Fibroblast of lung (primary cell): ENCODE results near the gene DEFB126. TPM values are rescaled to one million over a fixed set of nuclear protein-coding genes. Genes with fewer than 3 reads are reported as not detected.

Source experiments
- DNase-seq, 2 donors: peaks; one replicate each; pipeline versions ENCODE4 v3.0.0 to v3.0.0-alpha.2; 2010; ENCODE audit warnings: low read depth in 2 of 2
- H2AFZ ChIP-seq: 2 replicates; pipeline ENCODE4 v1.5.1; 2012; ENCODE audit warnings: low read length, control low read depth, inconsistent platforms
- H3K27ac ChIP-seq: 2 replicates; pipeline ENCODE4 v1.5.1; 2011; ENCODE audit warnings: low read length, control low read depth; ENCODE audit not compliant: insufficient read depth
- H3K27me3 ChIP-seq: 2 replicates; pipeline ENCODE4 v1.5.1; 2011; ENCODE audit warnings: mild to moderate bottlenecking, low read length; ENCODE audit not compliant: control insufficient read depth, insufficient read depth
- H3K36me3 ChIP-seq: 2 replicates; pipeline ENCODE4 v1.5.1; 2011; ENCODE audit warnings: low read length; ENCODE audit not compliant: control insufficient read depth, insufficient read depth
- H3K4me1 ChIP-seq: 2 replicates; pipeline ENCODE4 v1.5.1; 2011; ENCODE audit warnings: low read length; ENCODE audit not compliant: control insufficient read depth, insufficient read depth; ENCODE audit errors: extremely low read depth
- H3K4me2 ChIP-seq: 2 replicates; pipeline ENCODE4 v1.5.1; 2011; ENCODE audit warnings: low read length, control low read depth; ENCODE audit not compliant: insufficient read depth; ENCODE audit errors: extremely low read depth
- H3K4me3 ChIP-seq, 4 experiments: fragments of 200-600 bp in 1 of 4; sonication (generic) in 1 of 4; replicated peaks in 1 of 4; 2 replicates each; pipeline ENCODE4 v1.5.1; 2011 to 2016; ENCODE audit warnings: low read length in 4 of 4, low read depth in 3 of 4, mild to moderate bottlenecking in 3 of 4, control low read depth in 2 of 4, inconsistent platforms in 1 of 4, mixed read lengths in 1 of 4; ENCODE audit not compliant: insufficient read depth in 1 of 4; ENCODE audit errors: control extremely low read depth in 1 of 4
- H3K79me2 ChIP-seq: 2 replicates; pipeline ENCODE4 v1.5.1; 2012; ENCODE audit warnings: mild to moderate bottlenecking, low read length, inconsistent platforms; ENCODE audit not compliant: control insufficient read depth, insufficient read depth
- H3K9ac ChIP-seq: 2 replicates; pipeline ENCODE4 v1.5.1; 2011; ENCODE audit warnings: mild to moderate bottlenecking, low read length, control low read depth; ENCODE audit not compliant: insufficient read depth
- H3K9me3 ChIP-seq: 2 replicates; pipeline ENCODE4 v1.5.1; 2012; ENCODE audit warnings: low read depth, low read length; ENCODE audit not compliant: control insufficient read depth, insufficient read depth
- H4K20me1 ChIP-seq: 2 replicates; pipeline ENCODE4 v1.5.1; 2011; ENCODE audit warnings: low read length; ENCODE audit not compliant: control insufficient read depth, insufficient read depth; ENCODE audit errors: extremely low read depth
- EZH2 ChIP-seq: IDR thresholded peaks from 2 replicates; pipeline ENCODE4 v1.5.1; 2012; ENCODE audit warnings: low read length, control low read depth, mild to moderate bottlenecking; ENCODE audit errors: missing control alignments
- polyA plus RNA-seq, 2 donors: library from polyadenylated mRNA; depleted of rRNA in 1 of 2; stranded (reverse) in 1 of 2; unstranded in 1 of 2; fragments of >200 nt; gene quantifications; 2 replicates each; pipeline ENCODE4 v1.2.1, GENCODE V29; 2011 to 2012; ENCODE audit warnings: missing spikeins in 1 of 2
- total RNA-seq: library from RNA; depleted of rRNA; stranded (reverse); fragments of >200 nt; gene quantifications from 2 replicates; pipeline ENCODE4 v1.2.1, GENCODE V29; 2014
- TF ChIP-seq, protein P1 (sequence below), 2 donors: IDR thresholded peaks in 1 of 2; conservative IDR thresholded peaks in 1 of 2; 1 replicate in 1 of 2; 2 replicates in 1 of 2; pipeline ENCODE4 v1.5.1; 2011 to 2012; ENCODE audit warnings: low read length in 2 of 2, control low read depth in 1 of 2, inconsistent platforms in 1 of 2, low read depth in 1 of 2, mild to moderate bottlenecking in 1 of 2

DEFB126 gene
- total and polyA plus RNA-seq, 2 donors (not counting 1 experiment from before 2014, with no cell fraction given): not detected

- no peak for DNase-seq
- no peak overlapping the region for H3K9ac ChIP-seq
These were observed 45.3 kb downstream of the DEFB126 start for GRCh38 chr20:187733-188132.

GRCh38 chr20:189611-190010, 47.2 kb downstream of the DEFB126 start, which contains the start of gene DEFB128:
Gene DEFB128, minus strand, starts transcription at chr20:189711. Its CDS starts 88 bp downstream, at chr20:189623.
- H3K79me2 ChIP-seq: no peaks in the 10 kb centered on the region
- DNase-seq: no peak
- H3K27me3 ChIP-seq: no peaks in the 10 kb centered on the region
- no peak within 1 kb of the TSS for H3K4me3 ChIP-seq
- no peak within 1 kb of the TSS for H3K4me2 ChIP-seq
- H2AFZ ChIP-seq: no peak within 1 kb of the TSS
- TF ChIP-seq, protein P1, sequence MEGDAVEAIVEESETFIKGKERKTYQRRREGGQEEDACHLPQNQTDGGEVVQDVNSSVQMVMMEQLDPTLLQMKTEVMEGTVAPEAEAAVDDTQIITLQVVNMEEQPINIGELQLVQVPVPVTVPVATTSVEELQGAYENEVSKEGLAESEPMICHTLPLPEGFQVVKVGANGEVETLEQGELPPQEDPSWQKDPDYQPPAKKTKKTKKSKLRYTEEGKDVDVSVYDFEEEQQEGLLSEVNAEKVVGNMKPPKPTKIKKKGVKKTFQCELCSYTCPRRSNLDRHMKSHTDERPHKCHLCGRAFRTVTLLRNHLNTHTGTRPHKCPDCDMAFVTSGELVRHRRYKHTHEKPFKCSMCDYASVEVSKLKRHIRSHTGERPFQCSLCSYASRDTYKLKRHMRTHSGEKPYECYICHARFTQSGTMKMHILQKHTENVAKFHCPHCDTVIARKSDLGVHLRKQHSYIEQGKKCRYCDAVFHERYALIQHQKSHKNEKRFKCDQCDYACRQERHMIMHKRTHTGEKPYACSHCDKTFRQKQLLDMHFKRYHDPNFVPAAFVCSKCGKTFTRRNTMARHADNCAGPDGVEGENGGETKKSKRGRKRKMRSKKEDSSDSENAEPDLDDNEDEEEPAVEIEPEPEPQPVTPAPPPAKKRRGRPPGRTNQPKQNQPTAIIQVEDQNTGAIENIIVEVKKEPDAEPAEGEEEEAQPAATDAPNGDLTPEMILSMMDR (conservative IDR thresholded peaks at IDR 0.05 in 1 of 2, IDR thresholded peaks at IDR 0.05 in 1 of 2; ENCODE audit: low read depth in 1 of 2, low read length in 2 of 2): no peak
- TF ChIP-seq EZH2: no peak
- H3K9ac ChIP-seq: no peak within 1 kb of the TSS
- H3K27ac ChIP-seq: no peak within 1 kb of the TSS
- no peaks in the 10 kb centered on the region for H4K20me1 ChIP-seq
- H3K9me3 ChIP-seq: no peaks in the 10 kb centered on the region
- H3K4me1 ChIP-seq: no peaks in the 10 kb centered on the region
- H3K36me3 ChIP-seq: no peaks in the 10 kb centered on the region

More at GRCh38 chr20:187733-188132, 45.3 kb downstream of the DEFB126 start:
- Histone ChIP-seq H3K9me3 (no peaks in the 10 kb centered on the region), H3K79me2 (no peaks in the 10 kb centered on the region), H4K20me1 (no peaks in the 10 kb centered on the region), H2AFZ (no peak overlapping the region), H3K4me3 (no peak overlapping the region), H3K4me2 (no peak overlapping the region), H3K36me3 (no peaks in the 10 kb centered on the region), H3K27ac (no peak overlapping the region), H3K4me1 (no peaks in the 10 kb centered on the region), H3K27me3 (no peaks in the 10 kb centered on the region)
- TF ChIP-seq, protein P1 (conservative IDR thresholded peaks at IDR 0.05 in 1 of 2, IDR thresholded peaks at IDR 0.05 in 1 of 2; ENCODE audit: low read depth in 1 of 2, low read length in 2 of 2): no peak
- no peak for TF ChIP-seq EZH2

Other genes starting within 250 kb of the DEFB126 start
- gene DEFB125, start 54.9 kb upstream of the DEFB126 start, total RNA-seq: not detected in 2 replicates
- gene DEFB125, start 54.9 kb upstream of the DEFB126 start, polyA plus RNA-seq: not detected in 2 replicates
- gene DEFB127, start 14.9 kb downstream of the DEFB126 start, total RNA-seq: not detected in 2 replicates
- not detected in 2 replicates for gene DEFB127, start 14.9 kb downstream of the DEFB126 start, polyA plus RNA-seq
- not detected in 2 replicates for gene DEFB128, start 47.1 kb downstream of the DEFB126 start, total RNA-seq
- gene DEFB128, start 47.1 kb downstream of the DEFB126 start, polyA plus RNA-seq: not detected in 2 replicates
- gene DEFB129, start 84.7 kb downstream of the DEFB126 start, total RNA-seq: not detected in 2 replicates
- gene DEFB129, start 84.7 kb downstream of the DEFB126 start, polyA plus RNA-seq: not detected in 2 replicates
- not detected in 2 replicates for gene DEFB132, start 115.1 kb downstream of the DEFB126 start, total RNA-seq
- gene DEFB132, start 115.1 kb downstream of the DEFB126 start, polyA plus RNA-seq: not detected in 2 replicates
- 3.9 and 4.8 TPM in 2 replicates for gene C20orf96, start 148.2 kb downstream of the DEFB126 start, total RNA-seq
- 8.5 and 8.9 TPM in 2 replicates for gene C20orf96, start 148.2 kb downstream of the DEFB126 start, polyA plus RNA-seq
- gene ZCCHC3, start 155.0 kb downstream of the DEFB126 start, total RNA-seq: 11.6 and 11.8 TPM in 2 replicates
- 8.7 TPM in 2 replicates for gene ZCCHC3, start 155.0 kb downstream of the DEFB126 start, polyA plus RNA-seq
- 5.6 and 7.3 TPM in 2 replicates for gene SOX12, start 183.0 kb downstream of the DEFB126 start, total RNA-seq
- gene SOX12, start 183.0 kb downstream of the DEFB126 start, polyA plus RNA-seq: 4.0 and 4.7 TPM in 2 replicates
- 23.1 and 34.5 TPM in 2 replicates for gene NRSN2, start 204.5 kb downstream of the DEFB126 start, total RNA-seq
- 56.0 and 60.5 TPM in 2 replicates for gene NRSN2, start 204.5 kb downstream of the DEFB126 start, polyA plus RNA-seq
- gene TRIB3, start 238.2 kb downstream of the DEFB126 start, total RNA-seq: 194 and 202 TPM in 2 replicates
- 13.3 and 23.4 TPM in 2 replicates for gene TRIB3, start 238.2 kb downstream of the DEFB126 start, polyA plus RNA-seq